Measurements from ENCODE around the gene RIC8B. TPM values are rescaled to one million over a fixed set of nuclear protein-coding genes. Genes with fewer than 3 reads are reported as not detected.

The RIC8B gene
- total RNA-seq, 1 donor from 2014 or later, result 25.2 TPM

- Histone ChIP-seq H3K4me3 (no peak overlapping the region), H3K9me3 (replicated peaks) (no peaks in the 10 kb centered on the region), H3K27me3 (ENCODE audit: low read depth) (no peaks in the 10 kb centered on the region), H3K4me1 (no peaks in the 10 kb centered on the region), H3K36me3 (peaks cover 22% of the 10 kb centered on the region), H3K27ac (replicated peaks) (no peak overlapping the region)
- TF ChIP-seq CTCF (IDR thresholded peaks at IDR 0.05; ENCODE audit: borderline replicate concordance), result no peak
- DNase-seq, result no peak
- intact Hi-C loops (cut with micrococcal nuclease), result no loop called here
These were observed 45.5 kb downstream of the RIC8B start for GRCh38 chr12:106819991-106820390.

- no peak for TF ChIP-seq CTCF (IDR thresholded peaks at IDR 0.05; ENCODE audit: borderline replicate concordance)
These were observed 57.2 kb downstream of the RIC8B start for GRCh38 chr12:106831699-106832098.

GRCh38 chr12:106837782-106838181 lies 63.3 kb downstream of the RIC8B start:
- intact Hi-C loops (cut with micrococcal nuclease), result no loop called here
- Histone ChIP-seq H3K27ac (replicated peaks) (no peak overlapping the region), H3K4me3 (no peak overlapping the region), H3K27me3 (ENCODE audit: low read depth) (no peaks in the 10 kb centered on the region), H3K4me1 (peaks cover 64% of the 10 kb centered on the region), H3K36me3 (peaks cover 4% of the 10 kb centered on the region), H3K9me3 (replicated peaks) (no peaks in the 10 kb centered on the region)
- no peak for TF ChIP-seq CTCF (IDR thresholded peaks at IDR 0.05; ENCODE audit: borderline replicate concordance)
- DNase-seq, result no peak

More at GRCh38 chr12:106831699-106832098, 57.2 kb downstream of the RIC8B start:
- intact Hi-C loops (cut with micrococcal nuclease), result no loop called here
- Histone ChIP-seq H3K4me1 (peaks cover 31% of the 10 kb centered on the region), H3K9me3 (replicated peaks) (no peaks in the 10 kb centered on the region), H3K36me3 (peaks cover 3% of the 10 kb centered on the region), H3K27me3 (ENCODE audit: low read depth) (no peaks in the 10 kb centered on the region), H3K27ac (replicated peaks) (no peak overlapping the region), H3K4me3 (no peak overlapping the region)
- DNase-seq, result no peak

GRCh38 chr12:106839333-106839732 lies 64.9 kb downstream of the RIC8B start:
- H3K9me3 ChIP-seq (replicated peaks), result no peaks in the 10 kb centered on the region
- intact Hi-C loops (cut with micrococcal nuclease), result no loop called here
- H3K4me3 ChIP-seq, result no peak overlapping the region
- H3K36me3 ChIP-seq, result peaks cover 20% of the 10 kb centered on the region
- peak overlapping the region; percentile 74 for H3K27ac ChIP-seq (replicated peaks)
- DNase-seq, result no peak
- H3K4me1 ChIP-seq, result peaks cover 57% of the 10 kb centered on the region
- no peak for TF ChIP-seq CTCF (IDR thresholded peaks at IDR 0.05; ENCODE audit: borderline replicate concordance)
- H3K27me3 ChIP-seq (ENCODE audit: low read depth), result no peaks in the 10 kb centered on the region

- Histone ChIP-seq H3K27ac (replicated peaks) (peak overlapping the region; percentile 74), H3K4me1 (peaks cover 50% of the 10 kb centered on the region), H3K36me3 (peaks cover 27% of the 10 kb centered on the region), H3K9me3 (replicated peaks) (no peaks in the 10 kb centered on the region), H3K27me3 (ENCODE audit: low read depth) (no peaks in the 10 kb centered on the region), H3K4me3 (no peak overlapping the region)
- no peak for TF ChIP-seq CTCF (IDR thresholded peaks at IDR 0.05; ENCODE audit: borderline replicate concordance)
- intact Hi-C loops (cut with micrococcal nuclease), result no loop called here
- no peak for DNase-seq
These were observed 65.8 kb downstream of the RIC8B start for GRCh38 chr12:106840243-106840642.
